ENCODE measurements around the gene SDCBP2. TPM values are rescaled to one million over a fixed set of nuclear protein-coding genes. Genes with fewer than 3 reads are reported as not detected.

SDCBP2 gene
- total and polyA plus RNA-seq, 2 of the 4 experiments (the other 2 are of a cell fraction): 0.54 to 1.3 TPM

DNA sequence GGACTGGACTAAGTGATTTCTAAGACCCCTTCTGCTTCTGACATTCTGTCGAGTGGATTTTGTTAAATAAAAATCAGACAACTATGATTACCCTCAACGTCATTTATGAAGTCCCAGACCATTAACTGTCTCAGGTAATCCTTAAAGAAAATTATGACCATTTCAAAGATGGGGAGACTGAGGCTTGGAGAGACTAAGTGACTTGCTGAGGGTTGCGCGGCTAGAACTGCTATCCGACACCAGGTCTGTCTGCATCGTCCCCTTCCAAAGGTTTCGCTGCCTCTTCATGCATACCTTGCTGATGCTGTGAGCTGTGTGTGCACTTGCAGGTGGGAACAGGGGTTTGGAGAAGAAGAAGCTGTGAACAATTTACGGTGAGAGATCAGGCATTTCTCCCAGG, 59.7 kb downstream of the SDCBP2 start:
- no peak for DNase-seq
- no peaks in the 10 kb centered on the region for H4K20me1 ChIP-seq (ENCODE audit: insufficient read depth, low read length)
- no peak overlapping the region for H3K9ac ChIP-seq (ENCODE audit: low read depth, low read length)
- H3K9me3 ChIP-seq (ENCODE audit: control insufficient read depth, insufficient read depth, low read length): no peaks in the 10 kb centered on the region
- H3K56ac ChIP-seq (ENCODE audit: extremely low read depth, insufficient read depth, low read length): no peak overlapping the region
- H3K4me2 ChIP-seq (ENCODE audit: low read depth, low read length): no peak overlapping the region
- no peak overlapping the region for H3K27ac ChIP-seq (ENCODE audit: insufficient read depth, low read length)
- H3K9me1 ChIP-seq (ENCODE audit: insufficient read depth, low read length): peaks cover 15% of the 10 kb centered on the region; the same call in 1 of the 2 replicates
- in situ Hi-C loops (cut with MboI; ENCODE audit: low sequenced_read_pairs): no loop called here
- no peak overlapping the region for H3K18ac ChIP-seq (ENCODE audit: low read depth, low read length)
- BruUV-seq (replicated peaks): no TSS peak
- H4K8ac ChIP-seq (ENCODE audit: low read depth in 2 of 2, low read length in 2 of 2): no peak overlapping the region
- H2AFZ ChIP-seq (replicated peaks; ENCODE audit: low read length, poor library complexity): no peak overlapping the region
- ATAC-seq (ENCODE audit: low read depth): no peak
- intact Hi-C loops (cut with micrococcal nuclease): no loop called here
- no peak overlapping the region for H2BK20ac ChIP-seq (ENCODE audit: low read depth, low read length)
- no peak overlapping the region for H2BK120ac ChIP-seq (ENCODE audit: low read depth, low read length)
- WGBS, 2 experiments (ENCODE audit: extremely low coverage in 2 of 2, insufficient read length in 1 of 2): 83% methylated on average over 1 of the region's 8 CpGs; no CpG with 5 or more reads in 1 of the 2 experiments
- H2BK15ac ChIP-seq (ENCODE audit: low read depth, low read length): no peak overlapping the region
- dilution Hi-C loops (cut with HindIII; ENCODE audit: low sequenced_read_pairs, unreplicated experiment): no loop called here
- no peak overlapping the region for H2BK5ac ChIP-seq (ENCODE audit: low read depth, low read length, poor library complexity, severe bottlenecking)
- CTCF ChIA-PET: no interaction called here
- peaks cover 21 to 29% of the 10 kb centered on the region in 2 experiments for H3K79me1 ChIP-seq (ENCODE audit: low read depth in 1 of 2, low read length in 2 of 2)
- no peak overlapping the region for H3K4ac ChIP-seq (ENCODE audit: low read depth, low read length)
- TF ChIP-seq RAD21 (IDR thresholded peaks at IDR 0.05; ENCODE audit: low read length): no peak
- TF ChIP-seq, protein P1, sequence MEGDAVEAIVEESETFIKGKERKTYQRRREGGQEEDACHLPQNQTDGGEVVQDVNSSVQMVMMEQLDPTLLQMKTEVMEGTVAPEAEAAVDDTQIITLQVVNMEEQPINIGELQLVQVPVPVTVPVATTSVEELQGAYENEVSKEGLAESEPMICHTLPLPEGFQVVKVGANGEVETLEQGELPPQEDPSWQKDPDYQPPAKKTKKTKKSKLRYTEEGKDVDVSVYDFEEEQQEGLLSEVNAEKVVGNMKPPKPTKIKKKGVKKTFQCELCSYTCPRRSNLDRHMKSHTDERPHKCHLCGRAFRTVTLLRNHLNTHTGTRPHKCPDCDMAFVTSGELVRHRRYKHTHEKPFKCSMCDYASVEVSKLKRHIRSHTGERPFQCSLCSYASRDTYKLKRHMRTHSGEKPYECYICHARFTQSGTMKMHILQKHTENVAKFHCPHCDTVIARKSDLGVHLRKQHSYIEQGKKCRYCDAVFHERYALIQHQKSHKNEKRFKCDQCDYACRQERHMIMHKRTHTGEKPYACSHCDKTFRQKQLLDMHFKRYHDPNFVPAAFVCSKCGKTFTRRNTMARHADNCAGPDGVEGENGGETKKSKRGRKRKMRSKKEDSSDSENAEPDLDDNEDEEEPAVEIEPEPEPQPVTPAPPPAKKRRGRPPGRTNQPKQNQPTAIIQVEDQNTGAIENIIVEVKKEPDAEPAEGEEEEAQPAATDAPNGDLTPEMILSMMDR (conservative IDR thresholded peaks at IDR 0.05; ENCODE audit: low read depth, low read length): no peak
- TF ChIP-seq MAFK (IDR thresholded peaks at IDR 0.05; ENCODE audit: low read depth, low read length): no peak
- TF ChIP-seq, protein P2, sequence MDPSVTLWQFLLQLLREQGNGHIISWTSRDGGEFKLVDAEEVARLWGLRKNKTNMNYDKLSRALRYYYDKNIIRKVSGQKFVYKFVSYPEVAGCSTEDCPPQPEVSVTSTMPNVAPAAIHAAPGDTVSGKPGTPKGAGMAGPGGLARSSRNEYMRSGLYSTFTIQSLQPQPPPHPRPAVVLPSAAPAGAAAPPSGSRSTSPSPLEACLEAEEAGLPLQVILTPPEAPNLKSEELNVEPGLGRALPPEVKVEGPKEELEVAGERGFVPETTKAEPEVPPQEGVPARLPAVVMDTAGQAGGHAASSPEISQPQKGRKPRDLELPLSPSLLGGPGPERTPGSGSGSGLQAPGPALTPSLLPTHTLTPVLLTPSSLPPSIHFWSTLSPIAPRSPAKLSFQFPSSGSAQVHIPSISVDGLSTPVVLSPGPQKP (IDR thresholded peaks at IDR 0.05; ENCODE audit: borderline replicate concordance, low read depth, low read length): no peak
- no peak for TF ChIP-seq FOS (IDR thresholded peaks at IDR 0.05; ENCODE audit: low read depth, low read length)
- no peak for TF ChIP-seq CHD1 (IDR thresholded peaks at IDR 0.05; ENCODE audit: low read depth, low read length)
- no peak for TF ChIP-seq RFX5 (IDR thresholded peaks at IDR 0.05; ENCODE audit: low read depth, low read length)
- H3K23ac ChIP-seq (ENCODE audit: low read depth, low read length): no peak overlapping the region
- H3K14ac ChIP-seq (replicated peaks; ENCODE audit: low read depth, low read length): no peak overlapping the region
- H4K91ac ChIP-seq (ENCODE audit: insufficient read depth, low read depth, low read length): no peak overlapping the region
- no peak overlapping the region for H3K4me3 ChIP-seq (ENCODE audit: insufficient read depth, low read depth, low read length)
- no peak overlapping the region for H2AK5ac ChIP-seq (ENCODE audit: low read depth, low read length)
- POLR2A ChIA-PET (ENCODE audit: unreplicated experiment): no interaction called here
- H3K4me1 ChIP-seq (ENCODE audit: control insufficient read depth, insufficient read depth, low read length): peaks cover 6% of the 10 kb centered on the region; the same call in 1 of the 2 replicates
- H3K27me3 ChIP-seq (ENCODE audit: control insufficient read depth, insufficient read depth, low read length): no peaks in the 10 kb centered on the region
- H4K5ac ChIP-seq (ENCODE audit: low read depth, low read length): no peak overlapping the region
- H3K36me3 ChIP-seq (ENCODE audit: control insufficient read depth, insufficient read depth, low read length): peaks cover 4% of the 10 kb centered on the region; the same call in 1 of the 2 replicates
- H2AK9ac ChIP-seq (replicated peaks; ENCODE audit: low read depth, low read length, poor library complexity): no peak overlapping the region

All from IMR-90 (cell line).